Mesenchymal stem cell (in vitro differentiated cells and primary cell): ENCODE measurements around the gene HOXC12.

Experiments
- DNase-seq: peaks from one replicate; pipeline ENCODE4 v3.0.0-alpha.2; 2013
- H2AFZ ChIP-seq: one replicate; pipeline ENCODE4 v1.6.1; 2013; ENCODE audit warnings: low read depth, mild to moderate bottlenecking, control low read depth, inconsistent platforms, low read length, moderate library complexity
- H2AK5ac ChIP-seq: 2 replicates; pipeline ENCODE4 v1.6.1; 2013; ENCODE audit warnings: low read length, moderate library complexity, mild to moderate bottlenecking, inconsistent platforms; ENCODE audit not compliant: severe bottlenecking
- H2BK120ac ChIP-seq: one replicate; pipeline ENCODE4 v1.6.1; 2013; ENCODE audit warnings: low read depth, mild to moderate bottlenecking, inconsistent platforms, low read length, moderate library complexity
- H2BK12ac ChIP-seq, 2 experiments: one replicate each; pipeline ENCODE4 v1.6.1; 2013; ENCODE audit warnings: inconsistent platforms in 2 of 2, low read length in 2 of 2, mild to moderate bottlenecking in 2 of 2, moderate library complexity in 2 of 2, control low read depth in 1 of 2
- H2BK15ac ChIP-seq: one replicate; pipeline ENCODE4 v1.6.1; 2013; ENCODE audit warnings: mild to moderate bottlenecking, low read depth, inconsistent platforms; ENCODE audit not compliant: poor library complexity, severe bottlenecking
- H2BK5ac ChIP-seq: 2 replicates; pipeline ENCODE4 v1.6.1; 2013; ENCODE audit warnings: low read depth, mild to moderate bottlenecking, low read length, control low read depth, inconsistent platforms; ENCODE audit not compliant: poor library complexity, severe bottlenecking
- H3K14ac ChIP-seq, 2 experiments: one replicate each; pipeline ENCODE4 v1.6.1; 2013; ENCODE audit warnings: inconsistent platforms in 2 of 2, low read length in 2 of 2, control low read depth in 1 of 2, mild to moderate bottlenecking in 1 of 2, moderate library complexity in 1 of 2
- H3K18ac ChIP-seq, 2 experiments: one replicate each; pipeline ENCODE4 v1.6.1; 2013; ENCODE audit warnings: inconsistent platforms in 2 of 2, low read length in 2 of 2, control low read depth in 1 of 2, low read depth in 1 of 2, mild to moderate bottlenecking in 1 of 2
- H3K23ac ChIP-seq, 2 experiments: one replicate each; pipeline ENCODE4 v1.6.1; 2013; ENCODE audit warnings: inconsistent platforms in 2 of 2, low read length in 2 of 2, mild to moderate bottlenecking in 2 of 2, moderate library complexity in 2 of 2, control low read depth in 1 of 2
- H3K27ac ChIP-seq: 2 replicates; pipeline ENCODE4 v1.5.1; 2013; ENCODE audit warnings: mild to moderate bottlenecking, moderate library complexity, low read length, control low read depth, inconsistent platforms; ENCODE audit not compliant: poor library complexity, severe bottlenecking
- H3K27me3 ChIP-seq, 2 experiments: 2 replicates each; pipeline versions ENCODE4 v1.6.1 to v1.7.0; 2013; ENCODE audit warnings: low read length in 2 of 2, mild to moderate bottlenecking in 2 of 2, moderate library complexity in 2 of 2, control low read depth in 1 of 2, inconsistent platforms in 1 of 2; ENCODE audit not compliant: control insufficient read depth in 1 of 2, insufficient read depth in 1 of 2
- H3K36me3 ChIP-seq, 2 experiments: 2 replicates each; pipeline versions ENCODE4 v1.6.1 to v1.7.0; 2013; ENCODE audit warnings: low read length in 2 of 2, control low read depth in 1 of 2, inconsistent platforms in 1 of 2, low read depth in 1 of 2, mild to moderate bottlenecking in 1 of 2; ENCODE audit not compliant: insufficient read depth in 2 of 2, control insufficient read depth in 1 of 2
- H3K4ac ChIP-seq, 2 experiments: one replicate each; pipeline ENCODE4 v1.6.1; 2013; ENCODE audit warnings: inconsistent platforms in 2 of 2, low read length in 2 of 2, mild to moderate bottlenecking in 2 of 2, moderate library complexity in 2 of 2, control low read depth in 1 of 2, low read depth in 1 of 2
- H3K4me1 ChIP-seq: 2 replicates; pipeline ENCODE4 v1.6.1; 2013; ENCODE audit warnings: low read depth, low read length, control low read depth; ENCODE audit not compliant: control insufficient read depth, insufficient read depth
- H3K4me2 ChIP-seq: 2 replicates; pipeline ENCODE4 v1.6.1; 2013; ENCODE audit warnings: low read length, mild to moderate bottlenecking, inconsistent platforms; ENCODE audit not compliant: poor library complexity, severe bottlenecking
- H3K4me3 ChIP-seq, 2 experiments: 2 replicates each; pipeline versions ENCODE4 v1.5.1 to v1.7.0; 2013; ENCODE audit warnings: low read length in 2 of 2, mild to moderate bottlenecking in 2 of 2, control low read depth in 1 of 2, low read depth in 1 of 2; ENCODE audit not compliant: insufficient read depth in 1 of 2
- H3K79me1 ChIP-seq: replicated peaks from 2 replicates; pipeline ENCODE4 v1.6.1; 2013; ENCODE audit warnings: mild to moderate bottlenecking, control low read depth, low read length, inconsistent platforms; ENCODE audit not compliant: poor library complexity, severe bottlenecking
- H3K9ac ChIP-seq: 2 replicates; pipeline ENCODE4 v1.7.0; 2013; ENCODE audit warnings: mild to moderate bottlenecking, low read length, moderate library complexity
- H3K9me3 ChIP-seq: 2 replicates; pipeline ENCODE4 v1.7.0; 2013; ENCODE audit warnings: mild to moderate bottlenecking, low read length; ENCODE audit not compliant: control insufficient read depth
- H4K8ac ChIP-seq: one replicate; pipeline ENCODE4 v1.6.1; 2013; ENCODE audit warnings: inconsistent platforms, mild to moderate bottlenecking, low read length, moderate library complexity
- H4K91ac ChIP-seq: one replicate; pipeline ENCODE4 v1.6.1; 2013; ENCODE audit warnings: mild to moderate bottlenecking, low read length, inconsistent platforms
- WGBS: methylation state at CpG from one replicate; pipeline ENCODE4 v1.1.7; 2013; ENCODE audit warnings: mixed read lengths; 5-methylcytosine and 5-hydroxymethylcytosine counted together

The HOXC12 gene

GRCh38 chr12:53949631-53950436 lies 4.9 kb upstream of the HOXC12 start:
- Histone ChIP-seq H2BK12ac (no peak overlapping the region), H2AFZ (no peak overlapping the region), H3K4me3 (no peak overlapping the region), H3K9me3 (peaks cover 9% of the 10 kb centered on the region), H3K18ac (no peak overlapping the region), H3K27ac (no peak overlapping the region), H3K4me1 (peaks cover 21% of the 10 kb centered on the region), H3K4me2 (no peak overlapping the region), H3K79me1 (no peaks in the 10 kb centered on the region), H2AK5ac (no peak overlapping the region), H3K36me3 (peaks cover 0 to 5% of the 10 kb centered on the region in 2 experiments), H2BK15ac (no peak overlapping the region), H2BK120ac (no peak overlapping the region), H3K27me3 (peaks cover 99 to 100% of the 10 kb centered on the region in 2 experiments), H3K4ac (no peak overlapping the region), H3K9ac (no peak overlapping the region), H4K91ac (no peak overlapping the region), H4K8ac (no peak overlapping the region), H3K14ac (no peak overlapping the region), H2BK5ac (no peak overlapping the region), H3K23ac (no peak overlapping the region)
- WGBS = 6% methylated on average over 28 of the region's 34 CpGs
- DNase-seq = no peak

GRCh38 chr12:53950437-53950773 lies 4.3 kb upstream of the HOXC12 start:
- H2AK5ac ChIP-seq = no peak overlapping the region
- no peak overlapping the region for H2AFZ ChIP-seq
- H3K9me3 ChIP-seq = peaks cover 9% of the 10 kb centered on the region

GRCh38 chr12:53950789-53951576 lies 3.7 kb upstream of the HOXC12 start:
- Histone ChIP-seq H3K9ac (no peak overlapping the region), H2BK5ac (no peak overlapping the region), H2AFZ (no peak overlapping the region), H3K9me3 (peaks cover 9% of the 10 kb centered on the region), H3K4me1 (peaks cover 24% of the 10 kb centered on the region), H4K8ac (no peak overlapping the region), H4K91ac (no peak overlapping the region), H3K27me3 (peaks cover 97 to 100% of the 10 kb centered on the region in 2 experiments), H3K14ac (no peak overlapping the region), H3K4me3 (no peak overlapping the region), H3K23ac (peak overlapping the region in 1 of 2 experiments; percentile 49), H3K4ac (no peak overlapping the region), H3K27ac (no peak overlapping the region), H2BK15ac (no peak overlapping the region), H3K4me2 (peak overlapping the region; percentile 19), H2AK5ac (no peak overlapping the region), H2BK120ac (no peak overlapping the region), H3K18ac (no peak overlapping the region), H2BK12ac (no peak overlapping the region), H3K79me1 (no peaks in the 10 kb centered on the region), H3K36me3 (peaks cover 0 to 9% of the 10 kb centered on the region in 2 experiments)
- DNase-seq = no peak
- WGBS = 15% methylated on average over 33 of the region's 34 CpGs

More at GRCh38 chr12:53950437-53950773, 4.3 kb upstream of the HOXC12 start:
- no peak overlapping the region for H4K8ac ChIP-seq
- H3K4me2 ChIP-seq = no peak overlapping the region
- no peak overlapping the region for H4K91ac ChIP-seq
- H2BK120ac ChIP-seq = no peak overlapping the region
- H3K79me1 ChIP-seq = no peaks in the 10 kb centered on the region
- H3K36me3 ChIP-seq = peaks cover 0 to 9% of the 10 kb centered on the region in 2 experiments
- no peak overlapping the region for H3K4me3 ChIP-seq
- H3K4me1 ChIP-seq = peaks cover 24% of the 10 kb centered on the region
- no peak overlapping the region for H2BK15ac ChIP-seq
- no peak overlapping the region for H2BK12ac ChIP-seq
- no peak overlapping the region for H3K18ac ChIP-seq
- H2BK5ac ChIP-seq = no peak overlapping the region
- DNase-seq = no peak
- H3K9ac ChIP-seq = no peak overlapping the region
- H3K27ac ChIP-seq = no peak overlapping the region
- 26% methylated on average over 7 of the region's 10 CpGs for WGBS
- H3K14ac ChIP-seq = no peak overlapping the region
- H3K4ac ChIP-seq = no peak overlapping the region
- no peak overlapping the region for H3K23ac ChIP-seq
- H3K27me3 ChIP-seq = peaks cover 97 to 100% of the 10 kb centered on the region in 2 experiments
